ENCODE measurements around the gene SMCR8. TPM values are rescaled to one million over a fixed set of nuclear protein-coding genes. Genes with fewer than 3 reads are reported as not detected.

Gene SMCR8
- total and polyA plus RNA-seq, 2 of the 4 experiments (the other 2 are of a cell fraction) = 7.1 to 10.9 TPM

DNA sequence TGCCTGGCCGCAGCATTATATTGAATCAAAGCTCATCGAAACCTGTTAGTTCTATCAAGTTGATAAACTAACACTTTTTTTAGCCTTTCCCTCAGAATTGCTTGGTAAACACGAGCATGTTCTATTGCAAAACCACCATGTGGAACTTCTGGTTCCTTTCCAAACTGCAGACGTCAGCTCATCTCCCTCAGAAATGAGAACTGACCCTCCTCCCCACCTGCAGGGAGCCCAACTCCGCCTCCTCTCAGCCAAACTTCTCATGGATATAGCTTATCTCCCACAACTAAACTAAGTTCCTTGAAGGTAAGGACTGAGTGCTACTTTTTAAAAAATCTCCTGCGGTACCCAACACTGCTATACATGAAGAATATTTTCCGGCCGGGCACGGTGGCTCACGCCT is 41.5 kb downstream of the SMCR8 start:
- 40% methylated on average over 1 of the region's 10 CpGs; no CpG with 5 or more reads in 1 of the 2 experiments for WGBS, 2 experiments (ENCODE audit: extremely low coverage in 2 of 2, insufficient read length in 1 of 2)
- H3K18ac ChIP-seq (ENCODE audit: low read depth, low read length) = no peak overlapping the region
- no peak overlapping the region for H2BK15ac ChIP-seq (ENCODE audit: low read depth, low read length)
- BruUV-seq (replicated peaks) = no TSS peak
- TF ChIP-seq CEBPB (IDR thresholded peaks at IDR 0.05; ENCODE audit: low read depth, low read length) (0 out of 2 replicates have a peak, but pooled peaks have one; percentile 13), MXI1 (IDR thresholded peaks at IDR 0.05; ENCODE audit: borderline replicate concordance, low read depth, low read length) (no peak), CHD1 (IDR thresholded peaks at IDR 0.05; ENCODE audit: low read depth, low read length) (no peak)
- TF ChIP-seq, protein P1, sequence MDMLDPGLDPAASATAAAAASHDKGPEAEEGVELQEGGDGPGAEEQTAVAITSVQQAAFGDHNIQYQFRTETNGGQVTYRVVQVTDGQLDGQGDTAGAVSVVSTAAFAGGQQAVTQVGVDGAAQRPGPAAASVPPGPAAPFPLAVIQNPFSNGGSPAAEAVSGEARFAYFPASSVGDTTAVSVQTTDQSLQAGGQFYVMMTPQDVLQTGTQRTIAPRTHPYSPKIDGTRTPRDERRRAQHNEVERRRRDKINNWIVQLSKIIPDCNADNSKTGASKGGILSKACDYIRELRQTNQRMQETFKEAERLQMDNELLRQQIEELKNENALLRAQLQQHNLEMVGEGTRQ (IDR thresholded peaks at IDR 0.05; ENCODE audit: low read depth, low read length) = no peak
- H2BK20ac ChIP-seq (ENCODE audit: low read depth, low read length) = no peak overlapping the region
- no peak overlapping the region for H4K8ac ChIP-seq (ENCODE audit: low read depth in 2 of 2, low read length in 2 of 2)
- no peak overlapping the region for H3K56ac ChIP-seq (ENCODE audit: extremely low read depth, insufficient read depth, low read length)
- H2AK9ac ChIP-seq (replicated peaks; ENCODE audit: low read depth, low read length, poor library complexity) = peak overlapping the region; percentile 70
- H3K9ac ChIP-seq (ENCODE audit: low read depth, low read length) = no peak overlapping the region
- H3K9me1 ChIP-seq (ENCODE audit: insufficient read depth, low read length) = no peaks in the 10 kb centered on the region
- ATAC-seq (ENCODE audit: low read depth) = 0 out of 2 replicates have a peak, but pooled peaks have one; percentile 24
- H3K14ac ChIP-seq (replicated peaks; ENCODE audit: low read depth, low read length) = no peak overlapping the region
- no peak overlapping the region for H2AK5ac ChIP-seq (ENCODE audit: low read depth, low read length)
- H2AFZ ChIP-seq (replicated peaks; ENCODE audit: low read length, poor library complexity) = no peak overlapping the region
- intact Hi-C loops (cut with micrococcal nuclease) = no loop called here
- no peaks in the 10 kb centered on the region for H3K36me3 ChIP-seq (ENCODE audit: control insufficient read depth, insufficient read depth, low read length)
- peak; percentile 50 for DNase-seq
- no peaks in the 10 kb centered on the region; a peak in 1 of 4 replicates for H3K79me1 ChIP-seq (ENCODE audit: low read depth in 1 of 2, low read length in 2 of 2)
- CTCF ChIA-PET = no interaction called here
- no peaks in the 10 kb centered on the region for H3K9me3 ChIP-seq (ENCODE audit: control insufficient read depth, insufficient read depth, low read length)
- H3K4me2 ChIP-seq (ENCODE audit: low read depth, low read length) = no peak overlapping the region
- no peak overlapping the region for H2BK120ac ChIP-seq (ENCODE audit: low read depth, low read length)
- H3K4me3 ChIP-seq (ENCODE audit: insufficient read depth, low read depth, low read length) = no peak overlapping the region
- H4K91ac ChIP-seq (ENCODE audit: insufficient read depth, low read depth, low read length) = no peak overlapping the region
- POLR2A ChIA-PET (ENCODE audit: unreplicated experiment) = no interaction called here
- no peaks in the 10 kb centered on the region for H4K20me1 ChIP-seq (ENCODE audit: insufficient read depth, low read length)
- no peak overlapping the region for H3K4ac ChIP-seq (ENCODE audit: low read depth, low read length)
- no peak overlapping the region for H4K5ac ChIP-seq (ENCODE audit: low read depth, low read length)
- dilution Hi-C loops (cut with HindIII; ENCODE audit: low sequenced_read_pairs, unreplicated experiment) = no loop called here
- in situ Hi-C loops (cut with MboI; ENCODE audit: low sequenced_read_pairs) = no loop called here
- no peak overlapping the region for H3K27ac ChIP-seq (ENCODE audit: insufficient read depth, low read length)
- no peak overlapping the region for H3K23ac ChIP-seq (ENCODE audit: low read depth, low read length)
- H3K4me1 ChIP-seq (ENCODE audit: control insufficient read depth, insufficient read depth, low read length) = no peaks in the 10 kb centered on the region
- no peaks in the 10 kb centered on the region for H3K27me3 ChIP-seq (ENCODE audit: control insufficient read depth, insufficient read depth, low read length)
- no peak overlapping the region for H2BK5ac ChIP-seq (ENCODE audit: low read depth, low read length, poor library complexity, severe bottlenecking)

Measured in IMR-90 (cell line).